ENCODE measurements around the gene SMIM35.

The SMIM35 gene

DNA sequence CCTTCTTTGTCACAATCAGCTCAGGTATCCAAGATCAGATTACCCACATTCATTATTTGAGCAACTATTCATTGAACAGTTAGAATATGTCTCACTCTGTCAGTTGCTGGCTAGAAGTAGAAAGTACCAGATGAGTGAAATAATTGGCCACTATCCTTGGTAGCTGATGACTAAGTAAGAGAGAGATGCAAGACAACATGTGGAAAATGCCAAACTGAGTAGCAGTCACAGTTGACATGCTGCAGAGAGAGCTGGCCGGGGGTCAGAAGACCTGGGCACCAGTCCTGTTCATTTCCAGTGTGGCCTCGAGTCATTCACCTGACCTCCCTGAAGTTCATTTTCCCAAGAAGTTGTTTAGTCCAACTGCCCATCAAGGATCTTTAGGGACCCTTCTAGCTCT, 22.5 kb upstream of the SMIM35 start:
- DNase-seq (ENCODE audit: low spot score): no peak

- DNase-seq (ENCODE audit: low spot score): no peak
These were observed 21.8 kb upstream of the SMIM35 start for GRCh38 chr11:118108513-118108912.

DNA sequence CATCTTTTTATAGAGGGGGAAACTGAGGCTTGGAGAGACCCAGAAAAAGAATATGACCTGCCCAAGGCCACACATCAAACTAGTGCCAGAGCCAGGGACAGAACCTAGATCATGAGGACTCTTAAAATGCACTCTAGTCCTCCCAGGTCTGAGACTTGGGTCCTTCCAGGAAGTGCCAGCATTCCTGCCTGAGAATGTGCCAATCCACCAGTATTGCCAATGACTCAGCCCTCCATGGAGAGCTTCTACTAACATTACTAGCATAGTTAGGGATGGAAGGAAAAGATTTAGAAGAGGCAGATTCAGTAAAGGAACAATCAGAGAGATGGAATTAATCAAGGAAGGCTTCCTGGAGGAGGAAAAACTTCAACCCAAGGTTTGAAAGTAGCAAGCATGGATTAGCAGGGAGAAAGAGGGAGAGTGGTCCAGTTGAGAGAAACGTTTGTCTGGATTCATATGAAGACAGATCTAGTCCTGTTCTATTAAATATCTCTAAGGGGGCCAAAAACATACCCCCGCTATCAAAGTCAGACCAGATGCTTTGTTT, 20.1 kb upstream of the SMIM35 start:
- DNase-seq (ENCODE audit: low spot score): no peak

DNA sequence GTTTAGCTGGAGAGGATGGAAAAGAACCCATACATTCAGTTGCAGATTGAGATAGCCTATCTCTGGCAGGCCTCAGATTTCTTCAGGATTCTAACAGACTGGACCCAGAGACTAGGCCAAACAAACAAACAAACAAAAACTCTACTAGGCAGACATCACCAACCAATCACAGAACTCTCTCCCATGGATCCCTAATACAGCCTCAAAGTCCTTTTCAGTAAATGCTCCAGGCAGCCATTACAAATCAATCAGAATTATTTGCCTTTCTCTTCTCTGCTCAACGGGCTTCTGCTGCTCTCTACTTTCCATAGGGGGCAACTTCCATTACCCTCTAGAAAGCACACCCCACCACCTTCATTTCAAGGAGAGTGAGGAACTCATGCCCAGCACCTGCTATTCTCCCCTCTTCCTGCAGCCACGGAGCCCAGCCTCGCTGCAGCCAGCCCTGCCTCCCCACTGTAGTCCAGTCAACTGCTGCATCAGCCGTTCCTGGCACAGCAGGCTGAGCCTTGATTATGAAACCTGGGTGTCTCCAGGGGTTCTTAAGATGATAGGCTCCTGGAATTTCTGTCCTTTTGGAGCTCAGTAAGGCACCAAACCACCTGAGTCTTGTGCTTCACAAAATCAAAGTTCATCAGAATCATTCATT, 19.0 kb upstream of the SMIM35 start:
- no peak for DNase-seq (ENCODE audit: low spot score)

- no peak for DNase-seq (ENCODE audit: low spot score)
These were observed 17.7 kb upstream of the SMIM35 start for GRCh38 chr11:118104491-118104890.

DNA sequence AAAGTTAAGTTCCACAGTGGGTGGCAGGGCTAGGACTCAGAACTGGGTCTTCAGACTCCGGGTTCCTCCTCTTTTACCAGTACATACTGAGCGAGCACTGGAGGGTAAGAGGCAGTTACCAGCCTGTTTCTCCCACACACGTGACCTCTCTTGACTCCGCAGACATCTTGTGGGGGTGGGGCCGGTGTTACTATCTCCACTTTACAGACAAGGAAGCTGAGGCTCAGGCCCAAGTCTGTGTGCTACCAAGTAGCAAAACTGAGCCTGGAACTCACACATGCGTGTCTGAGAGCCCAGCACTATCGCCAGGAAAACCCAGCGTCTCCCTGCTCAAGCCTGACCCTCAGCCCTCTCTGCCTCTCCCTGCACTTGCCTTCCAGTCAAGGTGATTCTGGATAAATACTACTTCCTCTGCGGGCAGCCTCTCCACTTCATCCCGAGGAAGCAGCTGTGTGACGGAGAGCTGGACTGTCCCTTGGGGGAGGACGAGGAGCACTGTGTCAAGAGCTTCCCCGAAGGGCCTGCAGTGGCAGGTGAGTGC, 16.0 kb upstream of the SMIM35 start:
- DNase-seq (ENCODE audit: low spot score): no peak

DNA sequence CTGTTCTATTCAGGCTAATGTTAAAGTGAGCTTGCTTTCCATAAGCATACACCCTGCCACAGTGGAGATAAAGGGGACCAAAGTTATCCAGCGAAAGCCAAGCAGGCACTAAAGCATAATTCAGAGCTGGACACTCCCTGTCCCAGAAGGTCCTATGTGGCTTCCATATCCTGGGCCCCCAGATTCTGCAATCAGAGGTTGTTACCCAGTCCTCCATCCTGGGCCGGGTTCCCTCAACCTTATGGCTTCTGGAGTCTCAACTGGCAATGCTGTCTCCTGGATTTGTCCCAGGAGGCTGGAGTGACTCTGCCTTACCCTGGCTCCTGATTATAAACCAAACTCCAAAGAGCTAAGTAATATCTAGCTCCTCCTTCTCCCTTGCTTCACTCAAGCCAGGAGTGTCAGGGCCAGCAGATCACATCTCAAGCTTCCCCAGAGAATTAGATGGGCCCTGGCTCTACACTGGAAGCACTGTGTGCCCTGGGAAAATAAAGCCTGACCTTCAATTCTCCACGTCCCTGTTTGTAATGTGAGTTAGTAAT, 14.0 kb upstream of the SMIM35 start:
- DNase-seq (ENCODE audit: low spot score): no peak

- no peak for DNase-seq (ENCODE audit: low spot score)
These were observed 13.2 kb upstream of the SMIM35 start for GRCh38 chr11:118099838-118100556.

- no peak for DNase-seq (ENCODE audit: low spot score)
These were observed 12.5 kb upstream of the SMIM35 start for GRCh38 chr11:118098996-118099837.

- no peak for DNase-seq (ENCODE audit: low spot score)
These were observed 9.2 kb upstream of the SMIM35 start for GRCh38 chr11:118095967-118096367.

- DNase-seq (ENCODE audit: low spot score): no peak
These were observed 8.7 kb upstream of the SMIM35 start for GRCh38 chr11:118095493-118095892.

GRCh38 chr11:118092907-118093571, 6.3 kb upstream of the SMIM35 start:
- DNase-seq (ENCODE audit: low spot score): no peak

- no peak for DNase-seq (ENCODE audit: low spot score)
These were observed 4.9 kb upstream of the SMIM35 start for GRCh38 chr11:118091690-118092089.

GRCh38 chr11:118090545-118091162, 3.9 kb upstream of the SMIM35 start:
- no peak for DNase-seq (ENCODE audit: low spot score)

GRCh38 chr11:118088531-118088930, 1.8 kb upstream of the SMIM35 start:
- DNase-seq (ENCODE audit: low spot score): no peak

GRCh38 chr11:118087931-118088330, 1.2 kb upstream of the SMIM35 start:
- DNase-seq (ENCODE audit: low spot score): no peak

GRCh38 chr11:118084656-118085055, 2.1 kb downstream of the SMIM35 start:
- DNase-seq (ENCODE audit: low spot score): no peak

- no peak for DNase-seq (ENCODE audit: low spot score)
These were observed 2.5 kb downstream of the SMIM35 start for GRCh38 chr11:118084247-118084646.

- no peak for DNase-seq (ENCODE audit: low spot score)
These were observed 3.7 kb downstream of the SMIM35 start for GRCh38 chr11:118082880-118083552.

DNA sequence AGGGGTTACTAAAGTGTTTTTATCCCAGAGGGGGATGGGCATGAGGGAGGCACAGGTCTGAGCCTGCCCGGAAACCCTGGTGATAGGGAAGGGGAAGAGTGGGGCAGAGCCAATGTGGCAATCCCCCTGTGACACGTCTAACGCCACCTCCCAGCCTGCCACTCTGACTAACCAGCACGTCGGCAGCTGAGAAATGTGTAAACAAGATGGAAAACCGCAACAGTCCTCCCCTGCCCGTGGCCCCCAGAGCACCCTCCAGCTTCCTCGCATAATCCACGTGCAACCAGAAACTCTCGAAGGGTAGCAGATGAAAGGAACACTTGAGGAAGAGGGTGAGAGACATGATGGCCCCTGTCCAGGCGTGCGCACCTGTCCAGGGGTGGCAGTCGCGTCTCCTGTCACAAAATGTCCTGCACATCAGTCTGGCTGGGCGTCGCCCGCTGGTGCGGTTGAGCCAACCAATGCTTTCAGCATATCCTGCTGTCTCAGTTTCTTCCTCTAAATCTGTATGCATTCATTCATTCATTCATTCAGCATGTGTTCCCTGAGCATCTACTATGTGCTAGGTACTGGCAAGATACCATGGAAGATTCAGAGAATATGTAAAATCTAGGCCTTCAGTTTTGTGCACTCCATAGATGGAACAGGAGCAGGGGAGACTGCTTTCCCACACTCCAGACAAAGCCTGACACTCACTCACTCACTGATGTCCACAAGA, 5.4 kb downstream of the SMIM35 start:
- DNase-seq (ENCODE audit: low spot score): no peak

Measured in CD4-positive, alpha-beta T cell treated with Interleukin-2 at 100 ng/mL for 4 hours (primary cell).